CD14-positive monocyte (primary cell): ENCODE results near the gene SPATA2. TPM values are rescaled to one million over a fixed set of nuclear protein-coding genes. Genes with fewer than 3 reads are reported as not detected.
A peak's percentile ranks its signal among the peaks of the same experiment; 100 is the strongest.

ENCODE experiments used
- DNase-seq, 3 donors: peaks; one replicate each; pipeline ENCODE4 v3.0.0-alpha.2; 2011 to 2022
- H2AFZ ChIP-seq: 2 replicates; pipeline ENCODE4 v1.6.0; 2012; ENCODE audit warnings: mild to moderate bottlenecking, low read depth, low read length, inconsistent platforms; ENCODE audit not compliant: insufficient read depth, poor library complexity, severe bottlenecking
- H3K27ac ChIP-seq, 2 donors: 1 replicate in 1 of 2; 2 replicates in 1 of 2; pipeline ENCODE4 v1.5.1; 2012 to 2013; ENCODE audit warnings: low read length in 2 of 2, control low read depth in 1 of 2, inconsistent platforms in 1 of 2, low read depth in 1 of 2, mild to moderate bottlenecking in 1 of 2
- H3K27me3 ChIP-seq, 2 donors: one replicate each; pipeline versions ENCODE4 v1.6.0 to v1.6.1; 2011 to 2013; ENCODE audit warnings: low read length in 2 of 2; ENCODE audit not compliant: control insufficient read depth in 2 of 2, insufficient read depth in 2 of 2
- H3K36me3 ChIP-seq, 2 donors: replicated peaks in 1 of 2; 1 replicate in 1 of 2; 2 replicates in 1 of 2; pipeline versions ENCODE4 v1.5.1 to v1.6.1; 2012 to 2013; ENCODE audit warnings: low read length in 2 of 2, control low read depth in 1 of 2, inconsistent platforms in 1 of 2, mild to moderate bottlenecking in 1 of 2; ENCODE audit not compliant: insufficient read depth in 2 of 2, control insufficient read depth in 1 of 2
- H3K4me1 ChIP-seq, 2 donors: 1 replicate in 1 of 2; 2 replicates in 1 of 2; pipeline versions ENCODE4 v1.5.1 to v1.6.1; 2012 to 2013; ENCODE audit warnings: low read length in 2 of 2, control low read depth in 1 of 2, inconsistent platforms in 1 of 2, mild to moderate bottlenecking in 1 of 2, moderate library complexity in 1 of 2; ENCODE audit not compliant: insufficient read depth in 2 of 2, control insufficient read depth in 1 of 2
- H3K4me2 ChIP-seq: replicated peaks from 2 replicates; pipeline ENCODE3; 2012; ENCODE audit warnings: low read length, moderate library complexity, mild to moderate bottlenecking; ENCODE audit not compliant: poor library complexity, severe bottlenecking; ENCODE audit errors: extremely low read depth
- H3K4me3 ChIP-seq, 3 experiments: fragments of 200-600 bp in 1 of 3; sonication (generic) in 1 of 3; replicated peaks in 1 of 3; 1 replicate in 2 of 3; 2 replicates in 1 of 3; pipeline ENCODE4 v1.5.1; 2011 to 2013; ENCODE audit warnings: low read length in 3 of 3, mild to moderate bottlenecking in 3 of 3, control low read depth in 2 of 3, low read depth in 2 of 3, inconsistent platforms in 1 of 3, moderate library complexity in 1 of 3
- H3K79me2 ChIP-seq: 2 replicates; pipeline ENCODE4 v1.6.0; 2012; ENCODE audit warnings: mild to moderate bottlenecking, control low read depth, inconsistent platforms, low read length, moderate library complexity; ENCODE audit not compliant: insufficient read depth
- H3K9ac ChIP-seq: 2 replicates; pipeline ENCODE4 v1.6.0; 2017; ENCODE audit warnings: low read length, mild to moderate bottlenecking; ENCODE audit not compliant: insufficient read depth, poor library complexity, severe bottlenecking
- H3K9me3 ChIP-seq, 2 donors: replicated peaks in 1 of 2; 1 replicate in 1 of 2; 2 replicates in 1 of 2; pipeline versions ENCODE4 v1.5.1 to v1.6.1; 2012 to 2013; ENCODE audit warnings: low read length in 2 of 2, control low read depth in 1 of 2; ENCODE audit not compliant: control insufficient read depth in 1 of 2, insufficient read depth in 1 of 2
- H4K20me1 ChIP-seq: 2 replicates; pipeline ENCODE4 v1.6.0; 2012; ENCODE audit warnings: mild to moderate bottlenecking, low read length, control low read depth, moderate library complexity; ENCODE audit not compliant: insufficient read depth
- H3K27ac Mint-ChIP-seq, 7 donors: one replicate each; pipeline ENCODE4 v1.8.0; 2020; ENCODE audit warnings: mild to moderate bottlenecking in 7 of 7, mixed read lengths in 7 of 7, moderate library complexity in 6 of 7, inconsistent platforms in 2 of 7
- H3K27me3 Mint-ChIP-seq, 3 donors: one replicate each; pipeline ENCODE4 v1.8.0; 2021 to 2022; ENCODE audit warnings: low read depth in 3 of 3, mild to moderate bottlenecking in 3 of 3, mixed read lengths in 3 of 3, moderate library complexity in 3 of 3, inconsistent platforms in 1 of 3
- H3K36me3 Mint-ChIP-seq, 2 donors: one replicate each; pipeline ENCODE4 v1.8.0; 2020; ENCODE audit warnings: mixed read lengths in 2 of 2, inconsistent platforms in 1 of 2, mild to moderate bottlenecking in 1 of 2
- H3K4me1 Mint-ChIP-seq: one replicate; pipeline ENCODE4 v1.8.0; 2020; ENCODE audit warnings: mild to moderate bottlenecking, mixed read lengths
- H3K4me3 Mint-ChIP-seq, 2 donors: one replicate each; pipeline ENCODE4 v1.8.0; 2020; ENCODE audit warnings: mild to moderate bottlenecking in 2 of 2, mixed read lengths in 2 of 2, moderate library complexity in 1 of 2
- H3K9me3 Mint-ChIP-seq, 7 donors: one replicate each; pipeline ENCODE4 v1.8.0; 2020 to 2022; ENCODE audit warnings: mixed read lengths in 7 of 7, mild to moderate bottlenecking in 6 of 7, moderate library complexity in 6 of 7, inconsistent platforms in 2 of 7
- CTCF ChIP-seq: fragments of 200-600 bp; IDR thresholded peaks from one replicate; pipeline ENCODE4 v1.8.0; 2022; ENCODE audit warnings: antibody characterized with exemption, mild to moderate bottlenecking
- WGBS: methylation state at CpG from one replicate; pipeline ENCODE4 v1.1.5; 2013; ENCODE audit warnings: missing lambda C conversion rate; ENCODE audit not compliant: insufficient coverage; 5-methylcytosine and 5-hydroxymethylcytosine counted together
- intact Hi-C, 2 donors: fragments of 100-400 bp; cut with micrococcal nuclease; formaldehyde crosslinking; loops; one replicate each; pipeline versions ENCODE4 v1.15.0 to v1.15.1; 2023
- polyA plus RNA-seq, 3 donors: library from polyadenylated mRNA; depleted of rRNA in 1 of 3; unstranded in 2 of 3; stranded (reverse) in 1 of 3; fragments of 300-500 nt in 2 of 3; fragments of >200 nt in 1 of 3; fragmentation: Illumina TruSeq in 2 of 3; gene quantifications; 1 replicate in 2 of 3; 2 replicates in 1 of 3; pipeline ENCODE4 v1.2.3, GENCODE V29; 2012 to 2021

The SPATA2 gene
- polyA plus RNA-seq, 3 donors: 1.9 to 13.3 (median 3.9) TPM

GRCh38 chr20:49874696-49875095, 40.6 kb downstream of the SPATA2 start:
- Mint-ChIP-seq H3K4me3 (no peak overlapping the region), H3K36me3 (peaks cover 61 to 82% of the 10 kb centered on the region in 2 donors), H3K27me3 (peaks cover 0 to 1% (median 0%) of the 10 kb centered on the region in 3 donors), H3K4me1 (no peaks in the 10 kb centered on the region), H3K27ac (peak overlapping the region in 2 of 7 donors; percentile 50 to 59), H3K9me3 (no peaks in the 10 kb centered on the region)
- Histone ChIP-seq H3K27me3 (no peaks in the 10 kb centered on the region), H4K20me1 (no peaks in the 10 kb centered on the region), H3K9ac (no peak overlapping the region), H3K79me2 (no peaks in the 10 kb centered on the region), H3K4me2 (no peak overlapping the region), H3K27ac (no peak overlapping the region), H3K9me3 (no peaks in the 10 kb centered on the region), H3K36me3 (peaks cover 69 to 99% of the 10 kb centered on the region in 2 donors), H2AFZ (no peak overlapping the region), H3K4me3 (no peak overlapping the region), H3K4me1 (no peaks in the 10 kb centered on the region)
- no peak for TF ChIP-seq CTCF
- no peak for DNase-seq
- 89% methylated on average over 4 of the region's 6 CpGs for WGBS
- intact Hi-C loops: no loop called here

- Histone ChIP-seq H3K4me3 (no peak overlapping the region), H3K9me3 (no peaks in the 10 kb centered on the region), H2AFZ (no peak overlapping the region), H3K27ac (no peak overlapping the region), H4K20me1 (no peaks in the 10 kb centered on the region), H3K27me3 (no peaks in the 10 kb centered on the region), H3K79me2 (no peaks in the 10 kb centered on the region), H3K36me3 (peaks cover 56 to 96% of the 10 kb centered on the region in 2 donors), H3K4me1 (peaks cover 6 to 7% of the 10 kb centered on the region in 2 donors), H3K9ac (no peak overlapping the region), H3K4me2 (no peak overlapping the region)
- DNase-seq: no peak
- H3K9me3 Mint-ChIP-seq: no peaks in the 10 kb centered on the region
- TF ChIP-seq CTCF: no peak
- peaks cover 0 to 1% (median 0%) of the 10 kb centered on the region in 3 donors for H3K27me3 Mint-ChIP-seq
- H3K36me3 Mint-ChIP-seq: peaks cover 62 to 82% of the 10 kb centered on the region in 2 donors
- H3K4me3 Mint-ChIP-seq: no peak overlapping the region
- intact Hi-C loops: no loop called here
- WGBS: no CpG with 5 or more reads among the region's 1 CpG
- no peak overlapping the region for H3K27ac Mint-ChIP-seq
- peaks cover 14% of the 10 kb centered on the region for H3K4me1 Mint-ChIP-seq
Observed at GRCh38 chr20:49872056-49872455, 43.3 kb downstream of the SPATA2 start.
